Mucosa of stomach (tissue), 1 donor: ENCODE data around the gene EHD2.
"Not testable (repeated sequence)": the region's sequence is repeated elsewhere in the genome, so short reads cannot be mapped to it uniquely, and the experiment has no call there.

Experiments
- H3K27me3 ChIP-seq: one replicate; pipeline ENCODE4 v1.7.0; 2013; ENCODE audit warnings: mild to moderate bottlenecking, low read length; ENCODE audit not compliant: control insufficient read depth, insufficient read depth
- H3K36me3 ChIP-seq: one replicate; pipeline ENCODE4 v1.7.0; 2013; ENCODE audit warnings: low read length; ENCODE audit not compliant: control insufficient read depth, insufficient read depth
- H3K4me1 ChIP-seq: one replicate; pipeline ENCODE4 v1.7.0; 2013; ENCODE audit warnings: mild to moderate bottlenecking, low read length; ENCODE audit not compliant: control insufficient read depth, insufficient read depth
- H3K4me3 ChIP-seq: one replicate; pipeline ENCODE4 v1.7.0; 2013; ENCODE audit warnings: low read length
- H3K9ac ChIP-seq: one replicate; pipeline ENCODE4 v1.7.0; 2013; ENCODE audit warnings: mild to moderate bottlenecking, low read length, moderate library complexity
- H3K9me3 ChIP-seq: one replicate; pipeline ENCODE4 v1.7.0; 2013; ENCODE audit warnings: mild to moderate bottlenecking, low read length, moderate library complexity; ENCODE audit not compliant: control insufficient read depth
- donor health status: Pancreatic carcinoma.

Gene EHD2

GRCh38 chr19:47789811-47790210 is 76.6 kb downstream of the EHD2 start:
- not testable (repeated sequence) for H3K4me3 ChIP-seq, H3K9me3 ChIP-seq, H3K36me3 ChIP-seq, H3K27me3 ChIP-seq, H3K4me1 ChIP-seq, H3K9ac ChIP-seq

DNA sequence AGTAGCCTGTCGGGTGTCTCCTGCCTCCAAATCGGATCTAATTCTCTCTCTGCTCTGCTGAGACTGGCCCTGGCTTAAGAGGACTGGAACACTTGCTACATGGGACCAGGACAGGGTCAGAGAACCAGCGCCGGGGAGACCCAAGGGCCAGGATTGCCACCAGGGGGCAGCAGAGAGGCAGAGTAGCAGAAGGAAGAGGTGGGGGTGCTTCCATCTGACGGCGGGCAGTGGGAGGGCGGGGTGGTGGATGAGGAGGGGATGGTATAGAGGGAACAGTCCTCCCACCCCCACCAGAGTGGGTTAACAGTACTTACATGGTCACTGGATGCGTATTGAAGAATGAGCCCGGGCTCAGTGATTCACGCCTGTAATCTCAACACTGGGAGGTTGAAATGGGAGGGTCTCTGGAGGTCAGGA is 77.2 kb downstream of the EHD2 start:
- H3K9ac ChIP-seq, result no peak overlapping the region
- no peaks in the 10 kb centered on the region for H3K27me3 ChIP-seq
- no peak overlapping the region for H3K4me3 ChIP-seq
- H3K36me3 ChIP-seq, result no peaks in the 10 kb centered on the region
- H3K9me3 ChIP-seq, result no peaks in the 10 kb centered on the region
- peaks cover 4% of the 10 kb centered on the region for H3K4me1 ChIP-seq

DNA sequence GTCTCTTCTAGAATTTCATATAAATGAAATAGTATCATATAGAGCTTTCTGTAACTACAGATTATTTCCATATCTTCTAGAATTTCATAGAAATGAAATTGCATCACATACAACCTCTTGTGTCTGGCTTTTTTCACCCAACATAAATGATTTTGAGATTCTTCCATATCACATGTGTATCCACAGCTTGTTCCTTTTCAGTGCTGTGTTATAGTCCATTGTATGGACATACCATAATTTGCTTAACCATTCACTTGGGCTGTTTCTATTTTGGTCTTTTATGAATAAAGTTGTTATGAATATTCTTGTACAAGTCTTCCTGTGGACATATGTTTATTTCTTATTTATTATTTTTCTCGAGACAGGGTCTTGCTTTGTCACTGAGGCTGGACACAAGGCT is 79.4 kb downstream of the EHD2 start:
- H3K4me1 ChIP-seq, result peaks cover 4% of the 10 kb centered on the region
- no peaks in the 10 kb centered on the region for H3K9me3 ChIP-seq
- no peaks in the 10 kb centered on the region for H3K36me3 ChIP-seq

More for the DNA sequence above, 79.4 kb downstream of the EHD2 start:
- H3K27me3 ChIP-seq, result no peaks in the 10 kb centered on the region
- no peak overlapping the region for H3K9ac ChIP-seq
- no peak overlapping the region for H3K4me3 ChIP-seq
